ENCODE measurements around the gene CDC16.

- TF ChIP-seq CTCF (IDR thresholded peaks at IDR 0.05) (no peak), POLR2A (IDR thresholded peaks at IDR 0.05) (no peak)
Measured at GRCh38 chr13:114226088-114226487, 8.6 kb upstream of the CDC16 start.

Measured in gastroesophageal sphincter (tissue), 3 donors.